GM18519 (cell line): ENCODE data around the gene CXorf66.
A peak's percentile ranks its signal among the peaks of the same experiment; 100 is the strongest.
"Not testable (repeated sequence)": the region's sequence is repeated elsewhere in the genome, so short reads cannot be mapped to it uniquely, and the experiment has no call there.

ENCODE experiments used
- ATAC-seq: cut with Tn5 transposase; IDR thresholded peaks from one replicate; pipeline ENCODE4 v1.9.1; 2021; ENCODE audit warnings: mild to moderate bottlenecking, moderate library complexity; ENCODE audit not compliant: unreplicated experiment, low FRiP score

The CXorf66 gene

GRCh38 chrX:139965421-139965820 lies at the start of gene CXorf66:
CXorf66 (minus strand) TSS chrX:139965521; CDS start chrX:139965496, 25 bp downstream.
- no peak for ATAC-seq

GRCh38 chrX:139982856-139983255 lies 17.5 kb upstream of the CXorf66 start:
- ATAC-seq, result no peak

- ATAC-seq, result no peak
Measured at GRCh38 chrX:139974471-139974870, 9.2 kb upstream of the CXorf66 start.

- ATAC-seq, result no peak
Measured at GRCh38 chrX:139972629-139973624, 7.6 kb upstream of the CXorf66 start.

- ATAC-seq, result no peak
Measured at GRCh38 chrX:139972113-139972512, 6.8 kb upstream of the CXorf66 start.

GRCh38 chrX:139971394-139971749 lies 6.1 kb upstream of the CXorf66 start:
- ATAC-seq, result no peak

GRCh38 chrX:139969286-139969685 lies 4.0 kb upstream of the CXorf66 start:
- ATAC-seq, result no peak

- ATAC-seq, result no peak
Measured at GRCh38 chrX:139967750-139968149, 2.4 kb upstream of the CXorf66 start.

GRCh38 chrX:139967300-139967699 lies 2.0 kb upstream of the CXorf66 start:
- no peak for ATAC-seq

- ATAC-seq, result not testable (repeated sequence)
Measured at GRCh38 chrX:139966159-139966558, 838 bp upstream of the CXorf66 start.

GRCh38 chrX:139961091-139961490 lies 4.2 kb downstream of the CXorf66 start:
- not testable (repeated sequence) for ATAC-seq

GRCh38 chrX:139949703-139950102 lies 15.6 kb downstream of the CXorf66 start:
- ATAC-seq, result no peak

GRCh38 chrX:139945075-139945474 lies 20.2 kb downstream of the CXorf66 start:
- ATAC-seq, result no peak

- ATAC-seq, result no peak
Measured at GRCh38 chrX:139936259-139936658, 29.1 kb downstream of the CXorf66 start.

- ATAC-seq, result no peak
Measured at GRCh38 chrX:139933904-139934303, 31.4 kb downstream of the CXorf66 start.

- ATAC-seq, result peak; percentile 61
Measured at GRCh38 chrX:139932901-139933796, 32.2 kb downstream of the CXorf66 start, which contains the start of gene ATP11C. ATP11C (minus strand) TSS chrX:139933053; CDS start chrX:139932042, 1,011 bp downstream.

GRCh38 chrX:139932073-139932900 lies 33.0 kb downstream of the CXorf66 start:
- ATAC-seq, result peak; percentile 23

GRCh38 chrX:139931646-139932072 lies 33.7 kb downstream of the CXorf66 start:
- ATAC-seq, result no peak

GRCh38 chrX:139930916-139931645 lies 34.2 kb downstream of the CXorf66 start:
- ATAC-seq, result no peak
